ENCODE data around the gene TJP1.
"Not testable (repeated sequence)": the region's sequence is repeated elsewhere in the genome, so short reads cannot be mapped to it uniquely, and the experiment has no call there.

TJP1 gene

GRCh38 chr15:29672923-29673809 is 149.1 kb downstream of the TJP1 start:
- no peak for DNase-seq (ENCODE audit: low read depth)
- TF ChIP-seq, protein P1, sequence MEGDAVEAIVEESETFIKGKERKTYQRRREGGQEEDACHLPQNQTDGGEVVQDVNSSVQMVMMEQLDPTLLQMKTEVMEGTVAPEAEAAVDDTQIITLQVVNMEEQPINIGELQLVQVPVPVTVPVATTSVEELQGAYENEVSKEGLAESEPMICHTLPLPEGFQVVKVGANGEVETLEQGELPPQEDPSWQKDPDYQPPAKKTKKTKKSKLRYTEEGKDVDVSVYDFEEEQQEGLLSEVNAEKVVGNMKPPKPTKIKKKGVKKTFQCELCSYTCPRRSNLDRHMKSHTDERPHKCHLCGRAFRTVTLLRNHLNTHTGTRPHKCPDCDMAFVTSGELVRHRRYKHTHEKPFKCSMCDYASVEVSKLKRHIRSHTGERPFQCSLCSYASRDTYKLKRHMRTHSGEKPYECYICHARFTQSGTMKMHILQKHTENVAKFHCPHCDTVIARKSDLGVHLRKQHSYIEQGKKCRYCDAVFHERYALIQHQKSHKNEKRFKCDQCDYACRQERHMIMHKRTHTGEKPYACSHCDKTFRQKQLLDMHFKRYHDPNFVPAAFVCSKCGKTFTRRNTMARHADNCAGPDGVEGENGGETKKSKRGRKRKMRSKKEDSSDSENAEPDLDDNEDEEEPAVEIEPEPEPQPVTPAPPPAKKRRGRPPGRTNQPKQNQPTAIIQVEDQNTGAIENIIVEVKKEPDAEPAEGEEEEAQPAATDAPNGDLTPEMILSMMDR (conservative IDR thresholded peaks at IDR 0.05; ENCODE audit: low read depth, low read length), result no peak
- no peak overlapping the region for H3K4me3 ChIP-seq (ENCODE audit: low read length)

- no peak overlapping the region for H3K4me3 ChIP-seq (ENCODE audit: low read length)
- no peak for DNase-seq (ENCODE audit: low read depth)
- TF ChIP-seq, protein P1 (conservative IDR thresholded peaks at IDR 0.05; ENCODE audit: low read depth, low read length), result no peak
These were observed 149.8 kb downstream of the TJP1 start for GRCh38 chr15:29672446-29672845.

DNA sequence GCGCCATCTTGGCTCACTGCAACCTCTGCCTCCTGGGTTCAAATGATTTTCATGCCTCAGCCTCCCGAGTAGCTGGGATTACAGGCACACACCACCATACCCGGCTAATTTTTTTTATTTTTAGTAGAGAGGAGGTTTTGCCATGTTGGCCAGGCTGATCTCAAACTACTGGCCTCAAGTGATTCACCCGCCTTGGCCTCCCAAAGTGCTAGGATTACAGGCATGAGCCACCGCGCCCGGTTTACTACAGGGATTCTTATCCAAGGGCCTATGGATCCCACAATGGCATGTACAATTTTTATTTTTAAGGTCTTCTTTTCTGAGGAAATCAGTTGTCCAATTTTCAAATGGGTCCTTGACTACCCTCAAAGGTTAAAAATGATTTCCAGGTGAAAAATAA is 150.2 kb downstream of the TJP1 start:
- not testable (repeated sequence) for DNase-seq (ENCODE audit: low read depth); H3K4me3 ChIP-seq (ENCODE audit: low read length)

DNA sequence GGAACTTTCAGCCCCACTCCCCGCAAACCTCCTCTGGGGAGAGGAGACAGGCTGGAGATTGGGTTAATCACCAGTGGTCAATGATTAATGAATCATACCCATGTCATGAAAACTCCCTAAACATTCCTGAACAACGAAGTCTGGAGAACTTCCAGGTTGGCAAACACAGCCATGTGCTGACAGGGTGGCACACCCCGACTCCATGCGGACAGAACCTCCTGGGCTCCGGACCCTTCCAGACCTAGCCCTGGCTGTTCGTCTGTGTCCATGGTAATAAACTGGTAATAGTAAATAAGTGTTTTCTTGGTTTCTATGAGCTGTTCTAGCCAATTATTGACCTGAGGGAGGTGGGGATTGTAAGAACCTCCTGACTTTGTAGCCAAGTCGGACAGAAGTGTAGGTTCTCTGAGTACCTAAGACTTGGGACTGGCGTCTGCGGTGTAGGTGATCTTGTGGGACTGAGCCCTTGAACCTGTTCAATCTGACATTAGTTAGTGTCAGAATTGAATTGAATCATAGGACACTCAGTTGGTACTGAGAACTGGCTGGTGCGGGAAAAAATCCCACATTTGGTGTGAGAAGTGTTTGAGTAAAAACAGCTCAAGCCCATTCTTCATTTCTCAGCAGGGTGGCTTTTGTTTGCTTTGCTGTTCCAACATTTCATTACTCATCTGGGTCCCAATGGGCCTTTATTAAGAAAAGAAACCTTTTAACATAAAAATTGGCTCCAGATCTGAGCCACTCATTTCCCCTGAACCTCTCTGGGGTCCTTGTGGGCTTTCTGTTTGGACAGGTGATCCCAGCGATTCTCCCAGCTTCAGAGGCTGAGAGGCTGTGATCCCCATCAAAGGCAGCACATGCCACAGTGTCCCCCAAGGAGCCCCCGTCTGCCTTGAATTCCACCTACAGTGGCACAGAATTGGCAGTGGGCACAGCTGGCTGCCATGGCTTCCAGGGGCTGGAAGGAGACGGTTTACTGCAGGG is 151.0 kb downstream of the TJP1 start:
- TF ChIP-seq, protein P1 (conservative IDR thresholded peaks at IDR 0.05; ENCODE audit: low read depth, low read length), result no peak
- DNase-seq (ENCODE audit: low read depth), result peak; percentile 97
- H3K4me3 ChIP-seq (ENCODE audit: low read length), result no peak overlapping the region

DNA sequence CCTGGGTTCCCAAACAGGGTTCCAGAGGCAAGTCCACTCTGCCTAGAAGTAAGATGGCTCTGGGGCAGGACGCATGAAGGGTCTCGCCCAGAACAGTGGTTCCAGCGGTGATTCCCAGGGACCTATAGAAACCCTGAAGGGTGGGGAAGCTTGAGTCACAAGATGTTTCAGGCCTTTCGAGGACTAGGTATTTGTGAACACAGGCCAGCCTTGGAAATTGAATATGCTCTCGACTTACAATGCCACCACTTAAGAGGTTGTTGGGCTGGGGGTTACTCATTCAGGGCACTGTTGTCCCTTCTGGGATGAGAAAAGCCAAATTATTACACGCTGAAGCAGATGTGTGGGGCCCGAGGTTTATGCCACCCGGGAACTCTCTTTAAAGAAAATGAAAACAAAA is 152.0 kb downstream of the TJP1 start:
- TF ChIP-seq, protein P1 (conservative IDR thresholded peaks at IDR 0.05; ENCODE audit: low read depth, low read length), result no peak
- no peak overlapping the region for H3K4me3 ChIP-seq (ENCODE audit: low read length)
- DNase-seq (ENCODE audit: low read depth), result no peak

GRCh38 chr15:29669823-29670222 is 152.4 kb downstream of the TJP1 start:
- H3K4me3 ChIP-seq (ENCODE audit: low read length), result no peak overlapping the region
- TF ChIP-seq, protein P1 (conservative IDR thresholded peaks at IDR 0.05; ENCODE audit: low read depth, low read length), result no peak
- DNase-seq (ENCODE audit: low read depth), result no peak

GRCh38 chr15:29668120-29668602 is 154.1 kb downstream of the TJP1 start:
- TF ChIP-seq, protein P1 (conservative IDR thresholded peaks at IDR 0.05; ENCODE audit: low read depth, low read length), result peak; percentile 79
- no peak overlapping the region for H3K4me3 ChIP-seq (ENCODE audit: low read length)
- peak; percentile 62 for DNase-seq (ENCODE audit: low read depth)

Data from retinal pigment epithelial cell (primary cell).